Measurements from ENCODE around the gene NUDT16.
A peak's percentile ranks its signal among the peaks of the same experiment; 100 is the strongest.

NUDT16 gene

GRCh38 chr3:131386429-131387165, 5.0 kb downstream of the NUDT16 start:
- peak in 1 of 5 donors; percentile 48 for DNase-seq

GRCh38 chr3:131387796-131388489, 6.4 kb downstream of the NUDT16 start:
- no peak for DNase-seq

- DNase-seq: no peak
Measured at GRCh38 chr3:131388490-131388799, 6.9 kb downstream of the NUDT16 start.

GRCh38 chr3:131390331-131390730, 8.8 kb downstream of the NUDT16 start:
- DNase-seq: no peak

- DNase-seq: no peak
Measured at GRCh38 chr3:131393051-131393450, 11.5 kb downstream of the NUDT16 start.

- DNase-seq: no peak
Measured at GRCh38 chr3:131393868-131394267, 12.3 kb downstream of the NUDT16 start.

- no peak for DNase-seq
Measured at GRCh38 chr3:131394400-131394799, 12.8 kb downstream of the NUDT16 start.

- no peak for DNase-seq
Measured at GRCh38 chr3:131396170-131396569, 14.6 kb downstream of the NUDT16 start.

- no peak for DNase-seq
Measured at GRCh38 chr3:131397889-131398288, 16.3 kb downstream of the NUDT16 start.

GRCh38 chr3:131401978-131402377, 20.4 kb downstream of the NUDT16 start:
- no peak for DNase-seq

GRCh38 chr3:131402391-131403039, 20.9 kb downstream of the NUDT16 start:
- DNase-seq: no peak

GRCh38 chr3:131403216-131403895, 21.8 kb downstream of the NUDT16 start:
- DNase-seq: no peak

- DNase-seq: no peak
Measured at GRCh38 chr3:131405411-131405810, 23.8 kb downstream of the NUDT16 start.

- DNase-seq: no peak
Measured at GRCh38 chr3:131406274-131406673, 24.7 kb downstream of the NUDT16 start.

GRCh38 chr3:131417751-131418150, 36.2 kb downstream of the NUDT16 start:
- no peak for DNase-seq

GRCh38 chr3:131421301-131421700, 39.7 kb downstream of the NUDT16 start:
- DNase-seq: no peak

GRCh38 chr3:131421957-131422498, 40.5 kb downstream of the NUDT16 start:
- DNase-seq: no peak

GRCh38 chr3:131427226-131427625, 45.7 kb downstream of the NUDT16 start:
- no peak for DNase-seq

GRCh38 chr3:131431754-131432153, 50.2 kb downstream of the NUDT16 start:
- no peak for DNase-seq

- no peak for DNase-seq
Measured at GRCh38 chr3:131432441-131432840, 50.9 kb downstream of the NUDT16 start.

- DNase-seq: no peak
Measured at GRCh38 chr3:131435000-131435399, 53.4 kb downstream of the NUDT16 start.

Measured in T-helper 1 cell (primary cell).